HG03558 (cell line): Measurements from ENCODE around the gene GALNT12.

Source experiments
- ATAC-seq: cut with Tn5 transposase; IDR thresholded peaks from one replicate; pipeline ENCODE4 v1.9.1; 2021; ENCODE audit warnings: moderate number of reproducible peaks; ENCODE audit not compliant: unreplicated experiment; ENCODE audit errors: extremely low read depth

The GALNT12 gene

GRCh38 chr9:98801561-98801960, 5.9 kb upstream of the GALNT12 start:
- no peak for ATAC-seq

GRCh38 chr9:98801969-98802371, 5.5 kb upstream of the GALNT12 start:
- ATAC-seq: no peak

GRCh38 chr9:98804083-98804482, 3.4 kb upstream of the GALNT12 start:
- no peak for ATAC-seq

- no peak for ATAC-seq
Observed at GRCh38 chr9:98805506-98806272, 1.8 kb upstream of the GALNT12 start.

- ATAC-seq: no peak
Observed at GRCh38 chr9:98806394-98807035, 955 bp upstream of the GALNT12 start.

- no peak for ATAC-seq
Observed at GRCh38 chr9:98807814-98808195, 335 bp downstream of the GALNT12 start.

GRCh38 chr9:98808411-98808815, 943 bp downstream of the GALNT12 start:
- ATAC-seq: no peak

- ATAC-seq: no peak
Observed at GRCh38 chr9:98808875-98809274, 1.4 kb downstream of the GALNT12 start.

GRCh38 chr9:98809311-98810101, 2.0 kb downstream of the GALNT12 start:
- ATAC-seq: no peak

GRCh38 chr9:98810102-98810842, 2.8 kb downstream of the GALNT12 start:
- no peak for ATAC-seq

- peak; percentile 47 for ATAC-seq
Observed at GRCh38 chr9:98811051-98811650, 3.7 kb downstream of the GALNT12 start.

- ATAC-seq: no peak
Observed at GRCh38 chr9:98815391-98815951, 8.0 kb downstream of the GALNT12 start.

GRCh38 chr9:98818764-98819163, 11.3 kb downstream of the GALNT12 start:
- ATAC-seq: no peak

- no peak for ATAC-seq
Observed at GRCh38 chr9:98819231-98819630, 11.8 kb downstream of the GALNT12 start.

GRCh38 chr9:98821831-98822230, 14.4 kb downstream of the GALNT12 start:
- no peak for ATAC-seq

GRCh38 chr9:98822661-98823060, 15.2 kb downstream of the GALNT12 start:
- ATAC-seq: no peak

GRCh38 chr9:98823666-98824334, 16.3 kb downstream of the GALNT12 start:
- ATAC-seq: no peak

GRCh38 chr9:98825414-98825813, 17.9 kb downstream of the GALNT12 start:
- no peak for ATAC-seq

- no peak for ATAC-seq
Observed at GRCh38 chr9:98826716-98827115, 19.2 kb downstream of the GALNT12 start.
